ENCODE results near the gene PKIG. TPM values are rescaled to one million over a fixed set of nuclear protein-coding genes. Genes with fewer than 3 reads are reported as not detected.
"Not testable (repeated sequence)": the region's sequence is repeated elsewhere in the genome, so short reads cannot be mapped to it uniquely, and the experiment has no call there.

The PKIG gene
- total and polyA plus RNA-seq, 2 donors (not counting 3 experiments of a cell fraction or from before 2014, with no cell fraction given) = 135 to 167 TPM

DNA sequence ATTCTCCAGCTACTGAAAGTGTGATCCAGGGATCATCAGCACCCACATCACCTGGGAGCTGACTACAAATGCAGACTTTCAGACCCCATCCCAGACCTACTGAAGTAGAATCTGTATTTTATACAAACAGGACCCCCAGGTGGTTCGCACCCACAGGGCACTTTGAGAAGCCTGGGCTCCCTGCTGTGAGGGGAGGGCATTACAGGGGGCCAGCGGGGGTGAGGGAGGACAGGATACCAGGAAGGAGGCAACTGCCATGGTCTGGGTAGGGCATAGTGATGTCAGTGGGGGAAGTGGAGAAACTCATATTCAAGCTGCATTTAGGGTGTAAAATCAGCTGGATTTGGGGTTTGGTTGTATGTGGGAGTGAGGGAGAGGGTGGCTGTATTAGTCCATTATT lies 71.2 kb downstream of the PKIG start:
- no TSS peak for BruUV-seq (replicated peaks)
- no peak overlapping the region for H3K27ac ChIP-seq (ENCODE audit: insufficient read depth, low read depth, low read length)
- dilution Hi-C loops (cut with MboI; ENCODE audit: extremely low pct_ligation_motif_present, low sequenced_read_pairs) (no loop called here), intact Hi-C loops (cut with micrococcal nuclease) (loop anchor here (5.0 kb wide), 1 partner anchor 41 kb away; no protein-coding TSS in a partner anchor)
- peaks cover 7% of the 10 kb centered on the region for H3K4me1 ChIP-seq (ENCODE audit: control insufficient read depth, extremely low read depth, insufficient read depth, low read length)
- no peak overlapping the region for H3K9ac ChIP-seq (replicated peaks; ENCODE audit: extremely low read depth, insufficient read depth, low read length)
- ChIA-PET POLR2A (no interaction called here), CTCF (interaction anchor here (2.3 kb wide), 1 partner anchor 11 kb away, joined by 11 read pairs; no protein-coding TSS in a partner anchor)
- DNase-seq (ENCODE audit: low read depth, low spot score) (no peak), FAIRE-seq (no peak)
- H3K9me1 ChIP-seq (replicated peaks; ENCODE audit: control insufficient read depth, extremely low read depth, insufficient read depth, low read length) = no peaks in the 10 kb centered on the region
- TF ChIP-seq FOS (IDR thresholded peaks at IDR 0.05; ENCODE audit: borderline replicate concordance, insufficient read depth, low read length) (no peak), EZH2 (IDR thresholded peaks at IDR 0.05; ENCODE audit: borderline replicate concordance, low read depth, low read length, severe bottlenecking) (no peak), JUN (IDR thresholded peaks at IDR 0.05; ENCODE audit: borderline replicate concordance, insufficient read depth, insufficient read length, low read depth) (no peak), MYC (IDR thresholded peaks at IDR 0.05; ENCODE audit: low read depth, low read length) (no peak), POLR2AphosphoS5 (IDR thresholded peaks at IDR 0.05; ENCODE audit: insufficient read depth, low read depth, low read length) (no peak), GATA2 (IDR thresholded peaks at IDR 0.05; ENCODE audit: insufficient read depth, insufficient read length, low read depth, low read length) (no peak), POLR2A (IDR thresholded peaks at IDR 0.05; ENCODE audit: low read depth, low read length) (no peak)
- TF ChIP-seq, protein P1, sequence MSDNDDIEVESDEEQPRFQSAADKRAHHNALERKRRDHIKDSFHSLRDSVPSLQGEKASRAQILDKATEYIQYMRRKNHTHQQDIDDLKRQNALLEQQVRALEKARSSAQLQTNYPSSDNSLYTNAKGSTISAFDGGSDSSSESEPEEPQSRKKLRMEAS (IDR thresholded peaks at IDR 0.05; ENCODE audit: insufficient read depth, insufficient read length) = no peak
- TF ChIP-seq, protein P2, sequence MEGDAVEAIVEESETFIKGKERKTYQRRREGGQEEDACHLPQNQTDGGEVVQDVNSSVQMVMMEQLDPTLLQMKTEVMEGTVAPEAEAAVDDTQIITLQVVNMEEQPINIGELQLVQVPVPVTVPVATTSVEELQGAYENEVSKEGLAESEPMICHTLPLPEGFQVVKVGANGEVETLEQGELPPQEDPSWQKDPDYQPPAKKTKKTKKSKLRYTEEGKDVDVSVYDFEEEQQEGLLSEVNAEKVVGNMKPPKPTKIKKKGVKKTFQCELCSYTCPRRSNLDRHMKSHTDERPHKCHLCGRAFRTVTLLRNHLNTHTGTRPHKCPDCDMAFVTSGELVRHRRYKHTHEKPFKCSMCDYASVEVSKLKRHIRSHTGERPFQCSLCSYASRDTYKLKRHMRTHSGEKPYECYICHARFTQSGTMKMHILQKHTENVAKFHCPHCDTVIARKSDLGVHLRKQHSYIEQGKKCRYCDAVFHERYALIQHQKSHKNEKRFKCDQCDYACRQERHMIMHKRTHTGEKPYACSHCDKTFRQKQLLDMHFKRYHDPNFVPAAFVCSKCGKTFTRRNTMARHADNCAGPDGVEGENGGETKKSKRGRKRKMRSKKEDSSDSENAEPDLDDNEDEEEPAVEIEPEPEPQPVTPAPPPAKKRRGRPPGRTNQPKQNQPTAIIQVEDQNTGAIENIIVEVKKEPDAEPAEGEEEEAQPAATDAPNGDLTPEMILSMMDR (IDR thresholded peaks at IDR 0.05; ENCODE audit: extremely low read depth in 1 of 2, insufficient read depth in 1 of 2, low read depth in 1 of 2, low read length in 2 of 2) = no peak
- H3K36me3 ChIP-seq (ENCODE audit: control insufficient read depth in 2 of 2, extremely low read depth in 1 of 2, insufficient read depth in 2 of 2, low read length in 2 of 2) = no peaks in the 10 kb centered on the region
- no peak overlapping the region for H2AFZ ChIP-seq (ENCODE audit: low read depth, low read length)
- peaks cover 19 to 21% of the 10 kb centered on the region in 2 experiments for H3K27me3 ChIP-seq (ENCODE audit: control insufficient read depth in 2 of 2, insufficient read depth in 2 of 2, low read length in 2 of 2)
- no peaks in the 10 kb centered on the region for H4K20me1 ChIP-seq (replicated peaks; ENCODE audit: control insufficient read depth, extremely low read depth, insufficient read depth, low read length)
- no peak overlapping the region for H3K4me2 ChIP-seq (ENCODE audit: insufficient read depth, low read length)
- H3K79me2 ChIP-seq (ENCODE audit: control insufficient read depth, insufficient read depth, low read length) = no peaks in the 10 kb centered on the region
- no peak overlapping the region for H3K4me3 ChIP-seq (replicated peaks in 1 of 3; ENCODE audit: insufficient read depth in 1 of 3, low read depth in 1 of 3, low read length in 3 of 3)
- no peaks in the 10 kb centered on the region for H3K9me3 ChIP-seq (replicated peaks; ENCODE audit: control insufficient read depth, insufficient read depth, low read length)

- CTCF ChIA-PET; dilution Hi-C loops (cut with MboI; ENCODE audit: extremely low pct_ligation_motif_present, low sequenced_read_pairs): not testable (repeated sequence)
Measured at GRCh38 chr20:44654210-44654609, 71.8 kb downstream of the PKIG start.

More at GRCh38 chr20:44654210-44654609, 71.8 kb downstream of the PKIG start:
- POLR2A ChIA-PET; H2AFZ ChIP-seq (ENCODE audit: low read depth, low read length); H3K27ac ChIP-seq (ENCODE audit: insufficient read depth, low read depth, low read length); H3K9me1 ChIP-seq (replicated peaks; ENCODE audit: control insufficient read depth, extremely low read depth, insufficient read depth, low read length); BruUV-seq (replicated peaks); H3K4me3 ChIP-seq (replicated peaks in 1 of 3; ENCODE audit: insufficient read depth in 1 of 3, low read depth in 1 of 3, low read length in 3 of 3); H3K36me3 ChIP-seq (ENCODE audit: control insufficient read depth in 2 of 2, extremely low read depth in 1 of 2, insufficient read depth in 2 of 2, low read length in 2 of 2); H4K20me1 ChIP-seq (replicated peaks; ENCODE audit: control insufficient read depth, extremely low read depth, insufficient read depth, low read length); H3K4me2 ChIP-seq (ENCODE audit: insufficient read depth, low read length); FAIRE-seq; H3K79me2 ChIP-seq (ENCODE audit: control insufficient read depth, insufficient read depth, low read length); H3K9me3 ChIP-seq (replicated peaks; ENCODE audit: control insufficient read depth, insufficient read depth, low read length); H3K4me1 ChIP-seq (ENCODE audit: control insufficient read depth, extremely low read depth, insufficient read depth, low read length); H3K9ac ChIP-seq (replicated peaks; ENCODE audit: extremely low read depth, insufficient read depth, low read length); DNase-seq (ENCODE audit: low read depth, low spot score): not testable (repeated sequence)
- H3K27me3 ChIP-seq (ENCODE audit: control insufficient read depth in 2 of 2, insufficient read depth in 2 of 2, low read length in 2 of 2) = peaks cover 19 to 21% of the 10 kb centered on the region in 2 experiments
- intact Hi-C loops (cut with micrococcal nuclease) = loop anchor here (5.0 kb wide), 1 partner anchor 42 kb away; no protein-coding TSS in a partner anchor
